HG02571 (cell line): ENCODE measurements around the gene NOLC1.

Source experiments
- ATAC-seq: cut with Tn5 transposase; IDR thresholded peaks from one replicate; pipeline ENCODE4 v1.9.1; 2021; ENCODE audit warnings: mild to moderate bottlenecking, moderate library complexity; ENCODE audit not compliant: unreplicated experiment

NOLC1 gene

GRCh38 chr10:102151774-102152544 lies at the start of gene NOLC1:
TSS of gene NOLC1 (plus strand) at chr10:102152389. CDS start at chr10:102152411, 22 bp downstream.
- ATAC-seq, result peak; percentile 86

DNA sequence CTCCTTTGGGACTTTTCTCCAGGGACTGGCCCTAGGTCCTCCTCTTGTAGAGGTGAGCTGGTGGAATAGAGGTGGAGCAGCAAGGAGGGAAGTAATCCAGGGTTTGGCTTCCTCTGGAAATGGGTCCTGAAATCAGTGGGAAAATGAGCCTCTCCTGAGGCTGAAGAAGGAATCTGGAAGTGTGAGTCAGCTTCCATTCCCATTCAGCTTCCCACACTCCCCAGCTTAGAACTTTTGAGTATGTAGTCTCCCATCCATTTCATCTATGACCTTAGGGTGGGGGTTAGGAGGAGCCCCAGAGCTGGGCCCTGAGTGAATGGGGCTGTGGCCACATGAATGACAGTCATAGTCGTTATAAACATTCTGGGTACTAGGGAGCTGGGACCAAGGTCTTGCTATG lies 49.8 kb upstream of the NOLC1 start:
- no peak for ATAC-seq

DNA sequence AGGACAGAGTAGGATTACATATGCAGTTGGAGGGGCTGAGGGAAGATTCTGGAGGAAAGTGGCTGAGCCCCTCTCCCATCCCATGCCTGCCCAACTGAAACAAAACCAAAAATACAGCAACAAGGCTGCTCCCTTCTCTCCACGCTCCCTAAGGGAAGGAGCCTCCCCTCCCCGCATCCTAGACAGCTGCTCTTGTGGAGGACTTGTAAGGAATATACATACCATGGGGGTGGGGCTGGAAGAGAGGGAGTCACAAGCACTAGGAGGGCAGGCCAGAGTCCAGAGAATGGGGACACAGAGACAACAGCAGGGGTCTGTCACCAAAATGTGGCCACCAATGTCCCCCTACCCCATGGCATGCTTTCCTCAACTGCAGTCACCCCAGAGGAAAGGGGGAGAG lies 45.2 kb upstream of the NOLC1 start:
- ATAC-seq, result no peak

DNA sequence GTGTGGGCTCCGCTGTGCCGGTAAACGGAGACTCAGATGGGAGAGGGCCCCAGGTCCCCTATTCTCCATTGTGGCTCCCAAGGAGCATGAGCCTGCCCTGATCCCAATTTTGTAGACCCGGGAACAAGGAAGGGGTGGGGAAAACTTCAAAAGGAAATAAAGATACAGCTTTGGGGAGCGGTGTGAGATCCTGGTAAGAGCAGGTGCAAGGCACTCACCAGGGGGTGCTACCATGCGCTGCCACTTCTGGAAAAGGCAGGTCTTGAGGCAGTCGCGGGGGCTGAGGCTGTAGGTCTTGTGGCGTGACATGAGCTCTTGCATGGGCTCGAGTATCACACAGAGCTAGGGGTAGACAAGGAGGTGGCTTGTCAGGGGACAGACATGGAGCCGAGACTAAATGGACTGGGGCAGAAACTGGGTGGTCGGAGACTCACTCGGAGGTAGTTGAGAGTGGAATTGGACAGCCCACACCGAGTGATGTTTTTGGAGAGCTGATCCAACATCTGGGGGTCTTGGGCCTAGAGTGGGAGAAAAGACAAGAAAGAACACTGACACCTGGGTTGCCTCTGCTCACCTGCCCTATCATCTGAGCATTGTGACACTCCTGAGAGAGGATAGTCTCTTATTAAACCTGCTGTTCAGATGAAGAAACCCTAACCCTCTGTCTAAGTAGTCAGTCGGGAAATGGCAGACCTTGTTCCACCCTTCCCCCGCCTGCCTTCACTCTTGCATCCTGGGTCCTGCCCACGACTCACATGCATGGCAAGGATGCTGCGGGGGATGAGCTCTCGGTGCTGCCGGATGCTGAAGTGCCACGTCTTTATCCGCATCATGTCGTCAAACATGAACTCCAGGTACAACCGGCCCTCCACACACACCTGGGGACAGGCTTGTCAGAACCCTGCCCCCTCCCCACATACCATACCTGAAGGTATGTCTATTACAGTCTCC lies 42.7 kb upstream of the NOLC1 start:
- ATAC-seq, result no peak

GRCh38 chr10:102111276-102111675 lies 40.9 kb upstream of the NOLC1 start:
- no peak for ATAC-seq

GRCh38 chr10:102112210-102112817 lies 39.9 kb upstream of the NOLC1 start:
- ATAC-seq, result no peak

DNA sequence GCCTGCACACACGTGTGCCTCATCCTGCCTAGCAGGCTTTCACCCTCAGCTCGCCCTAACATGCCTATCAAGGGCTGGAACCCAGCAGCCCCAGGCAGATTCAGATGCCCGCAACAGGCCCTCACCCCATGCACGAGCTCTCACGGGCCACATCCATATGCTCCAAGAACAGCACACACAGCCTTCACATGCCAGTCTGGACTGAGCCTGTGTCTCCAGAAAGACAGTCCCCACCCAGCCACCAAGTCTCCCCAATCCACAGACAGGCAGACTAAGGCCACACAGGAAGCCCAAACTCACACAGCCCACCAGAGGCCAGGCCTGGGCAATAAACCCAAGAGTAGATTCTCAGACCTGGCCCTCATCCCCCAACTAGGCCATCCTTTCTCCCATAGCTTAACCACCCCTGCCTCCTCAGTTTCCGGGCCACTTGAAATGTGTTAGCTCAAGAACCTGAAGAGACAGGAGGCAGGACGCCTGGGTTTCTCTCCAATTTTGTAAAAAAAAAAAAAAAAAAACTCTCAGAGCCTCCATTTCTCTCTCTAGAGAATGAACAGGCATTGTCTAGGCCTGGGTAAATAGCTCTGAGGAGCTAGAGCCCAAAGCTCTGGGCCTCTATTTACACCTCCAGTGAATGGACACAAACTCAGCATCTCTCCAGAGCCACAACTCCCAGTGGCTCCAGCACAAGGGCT lies 38.8 kb upstream of the NOLC1 start:
- ATAC-seq, result no peak

DNA sequence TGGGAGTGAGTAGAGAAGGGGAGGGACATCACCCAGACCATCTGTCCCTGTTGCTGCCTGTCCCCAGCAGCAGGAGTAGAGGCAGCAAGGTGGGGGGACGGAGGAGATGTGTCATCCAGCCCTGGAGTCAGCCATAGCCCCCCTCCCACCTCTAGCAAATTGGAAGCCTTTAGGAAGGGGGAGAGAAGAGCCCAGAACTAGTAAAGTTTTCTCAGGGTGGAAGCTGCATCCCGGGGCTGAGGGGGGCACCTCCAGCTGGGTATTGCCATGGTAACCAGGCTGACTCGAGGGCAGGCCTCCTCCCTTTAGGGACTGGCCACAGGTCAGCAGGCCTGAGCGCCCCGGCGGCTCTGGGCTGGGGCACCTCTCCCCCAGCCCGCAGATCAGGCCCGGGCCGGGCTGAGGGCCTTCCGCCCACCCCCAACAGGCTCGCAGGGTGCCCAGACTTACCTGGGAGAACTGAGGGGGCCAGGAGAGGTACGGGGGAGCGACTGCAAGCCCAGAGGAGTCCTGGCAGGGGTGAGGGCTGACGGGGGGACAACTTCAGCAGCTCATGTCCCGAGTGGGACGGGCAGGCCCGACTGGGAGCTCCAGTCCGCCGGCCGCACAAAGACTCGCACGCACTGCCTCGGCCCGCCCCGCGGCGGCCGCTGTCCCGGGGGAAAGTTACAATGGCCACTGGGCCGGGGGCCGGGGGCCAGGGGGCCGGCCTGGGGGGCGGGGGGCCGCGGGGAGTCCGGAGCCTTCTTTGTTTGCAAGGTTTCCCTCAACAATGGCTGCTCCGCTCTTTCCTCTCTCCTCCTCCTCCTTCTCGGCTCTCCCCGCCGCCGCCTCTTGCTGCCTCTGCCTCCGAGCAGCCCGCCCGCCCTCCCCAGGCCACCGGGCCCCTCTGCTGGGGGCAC lies 38.0 kb upstream of the NOLC1 start:
- peak; percentile 16 for ATAC-seq

GRCh38 chr10:102114861-102115618 lies 37.1 kb upstream of the NOLC1 start:
- ATAC-seq, result peak; percentile 69

- no peak for ATAC-seq
Observed at GRCh38 chr10:102115775-102116174, 36.4 kb upstream of the NOLC1 start.

DNA sequence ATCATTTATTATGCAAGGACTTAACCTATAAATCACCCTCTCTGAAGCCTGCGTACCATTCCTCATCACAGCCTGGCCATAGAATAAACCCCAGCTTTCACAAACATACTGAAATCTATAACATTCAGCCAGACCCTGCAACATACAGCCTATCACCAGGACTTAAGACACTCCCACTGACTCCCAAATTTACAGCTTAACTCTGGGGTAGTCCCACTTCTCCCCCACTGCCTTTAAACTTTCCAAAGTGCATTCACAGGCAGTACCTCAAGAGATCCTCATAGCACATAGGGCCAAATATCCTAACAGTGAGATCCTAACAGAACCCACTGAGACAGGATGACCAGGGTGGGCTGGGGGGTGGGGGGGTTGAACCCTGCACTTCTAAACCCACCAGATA lies 35.5 kb upstream of the NOLC1 start:
- ATAC-seq, result no peak

DNA sequence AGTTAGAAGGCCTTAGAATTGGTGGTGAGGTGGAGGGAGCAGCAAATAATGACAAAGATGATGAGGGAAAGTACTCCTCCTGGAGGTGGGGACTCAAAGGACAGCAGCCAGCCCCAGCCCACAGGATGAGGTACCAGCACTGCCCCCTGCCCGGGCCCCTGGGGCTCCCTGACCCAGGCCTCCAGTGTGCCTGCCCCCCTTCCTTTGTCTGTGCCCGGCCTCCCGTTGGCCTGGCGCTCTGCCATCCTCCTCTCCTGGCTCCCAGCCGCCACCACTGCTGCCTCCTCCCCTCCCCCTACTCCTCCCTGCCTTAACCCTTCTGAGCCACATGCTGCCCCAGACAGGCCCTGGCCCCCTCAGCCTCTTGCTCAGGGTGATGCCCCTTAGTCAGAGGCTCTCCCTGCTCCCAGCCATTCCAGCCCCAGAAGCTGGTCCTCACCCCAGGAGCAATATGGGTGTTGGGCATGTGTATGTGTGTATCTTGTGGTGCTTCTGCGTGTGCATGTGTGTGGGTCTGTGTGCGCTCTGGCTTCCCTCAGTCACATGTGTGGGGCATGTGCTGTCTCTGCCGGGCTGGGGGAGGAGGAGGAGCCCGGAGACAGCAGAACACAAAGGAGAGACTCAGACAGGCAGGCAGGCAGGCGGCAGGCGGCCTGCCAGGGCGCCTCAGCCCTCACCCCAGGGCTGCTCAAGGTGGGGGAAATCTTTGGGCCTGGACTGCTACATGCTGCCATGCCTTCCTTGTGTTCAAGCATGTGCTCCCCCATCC lies 34.6 kb upstream of the NOLC1 start:
- no peak for ATAC-seq

DNA sequence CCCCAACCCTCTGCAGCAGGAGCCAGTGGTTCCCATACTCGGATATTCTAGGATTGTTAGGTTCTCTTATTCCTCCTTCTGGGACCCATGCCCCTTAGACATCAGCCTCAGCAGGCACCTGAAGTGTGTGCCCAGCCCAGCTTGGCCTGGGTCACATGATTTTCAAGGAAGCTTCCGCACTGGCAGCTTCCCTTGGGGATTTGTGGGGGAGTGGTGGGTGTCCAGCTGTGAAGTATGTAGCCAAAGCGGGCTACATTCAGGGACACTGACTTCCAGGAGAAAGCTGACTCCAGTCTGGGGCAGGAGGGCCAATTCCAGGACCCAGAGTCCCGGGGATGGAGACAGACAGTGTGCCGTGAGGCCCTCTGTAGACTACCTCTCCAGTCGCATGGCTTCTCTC lies 33.3 kb upstream of the NOLC1 start:
- ATAC-seq, result no peak

DNA sequence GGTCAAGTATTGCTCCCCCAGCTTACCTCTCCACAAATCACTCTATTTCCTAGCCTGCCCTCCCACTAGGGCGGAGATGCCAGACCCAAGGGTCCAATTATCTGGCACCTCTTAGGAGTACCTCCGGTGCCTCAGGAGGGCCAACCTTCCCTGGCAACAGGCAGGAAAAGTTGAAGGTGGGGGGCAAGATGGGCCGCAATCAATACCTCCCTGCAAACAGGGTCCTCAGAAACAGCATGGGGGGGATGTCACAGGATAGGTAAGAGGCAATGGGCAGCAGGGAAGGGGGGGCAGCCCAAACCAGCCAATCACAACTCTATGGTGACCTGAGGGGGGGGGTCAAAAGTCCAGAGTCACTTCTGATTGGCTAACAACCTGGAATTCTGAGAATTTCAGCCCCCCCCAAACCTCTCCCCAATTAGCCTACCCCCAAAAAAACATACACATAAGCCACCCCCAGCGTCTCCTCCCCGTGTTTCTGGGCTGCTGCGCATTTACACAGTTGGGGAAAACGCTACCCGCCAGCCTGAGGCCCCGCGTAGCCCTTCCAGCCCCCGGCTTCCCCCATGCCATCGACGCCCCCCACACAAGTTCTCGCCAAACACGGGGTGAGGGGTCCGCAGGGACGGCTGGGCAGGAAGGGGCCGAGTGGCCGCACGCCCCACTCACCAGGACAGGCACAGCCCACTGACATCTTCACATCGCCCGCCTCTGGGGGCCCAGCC lies 32.6 kb upstream of the NOLC1 start:
- no peak for ATAC-seq

DNA sequence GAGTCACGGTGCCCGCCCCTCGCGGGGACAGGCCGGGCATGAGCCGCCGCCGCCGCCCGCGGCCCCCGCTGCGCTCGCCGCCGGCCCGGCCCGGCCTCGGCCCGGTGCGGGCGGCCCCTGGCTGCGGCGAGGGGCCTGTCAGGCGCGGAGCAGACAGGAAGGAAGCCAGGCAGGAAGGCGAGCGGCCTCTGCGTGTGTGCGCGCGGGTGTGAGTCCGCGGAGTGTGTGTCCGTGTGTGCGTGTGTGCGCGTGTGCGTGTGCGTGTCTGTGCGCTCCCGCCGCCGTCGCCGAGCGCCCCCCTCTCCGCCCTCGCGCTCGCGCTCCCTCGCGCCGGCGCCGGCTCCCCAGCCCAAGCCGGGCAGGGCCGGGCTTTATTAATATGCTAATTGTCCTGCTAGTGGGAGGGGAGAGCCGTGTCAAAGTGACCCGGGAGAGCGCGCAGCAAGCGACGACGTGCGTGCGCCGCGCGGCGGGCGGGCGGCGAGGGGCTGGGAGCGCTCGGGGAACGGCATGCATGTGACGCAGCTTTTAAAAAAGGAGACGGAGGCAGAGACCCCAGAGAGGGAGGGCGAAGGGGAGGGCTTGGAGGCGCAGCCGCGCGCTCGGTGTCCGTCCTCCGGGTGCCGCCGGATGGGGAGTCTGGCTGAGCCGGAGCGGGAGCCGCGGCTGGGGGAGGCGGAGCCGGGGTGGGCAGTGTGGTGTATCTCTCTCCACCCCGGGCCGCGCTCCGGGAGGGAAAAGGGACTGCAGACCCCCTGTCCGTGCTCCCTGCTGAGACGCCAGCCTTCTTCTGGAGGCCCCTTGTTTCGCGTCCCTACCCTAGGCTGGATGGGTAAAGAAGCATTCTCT lies 31.8 kb upstream of the NOLC1 start, which contains the start of gene LDB1:
Gene LDB1, minus strand, starts transcription at position 227 of the 849 bp plus-strand sequence. CDS start 258 bp downstream, outside the sequence.
- ATAC-seq, result peak; percentile 69

DNA sequence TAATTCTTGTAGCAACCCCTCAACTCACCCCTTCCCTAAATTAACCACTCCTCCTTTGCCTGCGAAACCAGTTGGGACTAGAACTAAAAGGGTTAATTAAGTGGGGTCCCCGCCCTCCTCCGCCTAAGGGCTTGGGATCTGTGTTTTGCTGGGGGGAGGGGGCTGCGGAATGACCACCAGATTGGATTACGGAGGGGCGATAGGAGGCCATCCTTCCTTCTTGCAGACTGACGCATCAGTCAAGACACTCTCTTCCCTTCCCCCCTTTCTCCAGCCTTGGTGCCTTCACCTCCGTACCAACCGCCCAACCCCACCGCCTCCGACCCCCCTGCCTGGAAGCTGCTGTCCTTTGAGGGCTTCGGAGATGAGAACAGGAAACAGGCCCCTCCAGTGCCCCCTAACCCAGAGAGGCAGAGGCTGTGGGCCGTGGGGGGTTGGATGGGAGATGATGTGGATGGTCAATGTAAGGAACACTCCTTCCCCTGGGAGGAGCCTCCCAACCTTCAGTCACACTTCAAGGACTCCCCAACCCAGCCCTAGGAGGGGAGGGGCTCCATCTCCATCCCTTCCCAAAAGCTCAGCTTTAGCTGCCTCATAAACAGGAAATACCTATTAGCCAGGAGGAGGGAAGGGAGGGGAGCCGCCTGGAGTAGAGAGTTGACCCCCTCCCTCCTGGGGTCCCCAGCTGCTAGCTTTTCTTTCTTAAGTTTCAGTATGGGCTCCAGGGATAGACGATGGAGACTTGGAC lies 31.0 kb upstream of the NOLC1 start:
- no peak for ATAC-seq
